Measurements from ENCODE around the gene AFAP1L1. TPM values are rescaled to one million over a fixed set of nuclear protein-coding genes. Genes with fewer than 3 reads are reported as not detected.

AFAP1L1 gene
- total and polyA plus RNA-seq, 2 experiments from 2014 or later: 1.2 to 2.3 TPM

GRCh38 chr5:149284501-149284900 is 12.8 kb downstream of the AFAP1L1 start:
- H3K27me3 ChIP-seq: no peaks in the 10 kb centered on the region
- no peaks in the 10 kb centered on the region for H3K9me2 ChIP-seq (replicated peaks; ENCODE audit: insufficient read depth)
- whole genome bisulfite sequencing (ENCODE audit: low lambda C conversion rate, missing lambda C conversion rate): 24% methylated on average over 5 of the region's 5 CpGs
- no peak overlapping the region for H3K4me3 ChIP-seq
- H3K4me1 ChIP-seq (ENCODE audit: insufficient read depth): no peaks in the 10 kb centered on the region
- no peaks in the 10 kb centered on the region for H3K79me2 ChIP-seq
- no peak overlapping the region for H2AFZ ChIP-seq
- H3K36me3 ChIP-seq (replicated peaks; ENCODE audit: insufficient read depth, low read depth): no peaks in the 10 kb centered on the region
- H3K9me3 ChIP-seq (ENCODE audit: low read depth): no peaks in the 10 kb centered on the region
- peak; percentile 62 for DNase-seq (ENCODE audit: low spot score)
- H3K4me2 ChIP-seq: no peak overlapping the region
- TF ChIP-seq CTCF (IDR thresholded peaks at IDR 0.05; ENCODE audit: poor library complexity) (no peak), EZH2 (IDR thresholded peaks at IDR 0.05; ENCODE audit: borderline replicate concordance) (no peak), EZH2phosphoT487 (IDR thresholded peaks at IDR 0.05; ENCODE audit: low read depth, severe bottlenecking, unreplicated experiment) (no peak)
- H4K20me1 ChIP-seq (ENCODE audit: insufficient read depth, poor library complexity, severe bottlenecking): no peaks in the 10 kb centered on the region
- H3K27ac ChIP-seq: no peak overlapping the region

- Histone ChIP-seq H3K27ac (no peak overlapping the region), H3K9me2 (replicated peaks; ENCODE audit: insufficient read depth) (no peaks in the 10 kb centered on the region), H3K9me3 (ENCODE audit: low read depth) (no peaks in the 10 kb centered on the region), H3K4me3 (no peak overlapping the region), H3K4me1 (ENCODE audit: insufficient read depth) (no peaks in the 10 kb centered on the region), H4K20me1 (ENCODE audit: insufficient read depth, poor library complexity, severe bottlenecking) (no peaks in the 10 kb centered on the region), H3K79me2 (no peaks in the 10 kb centered on the region), H3K27me3 (no peaks in the 10 kb centered on the region), H3K36me3 (replicated peaks; ENCODE audit: insufficient read depth, low read depth) (no peaks in the 10 kb centered on the region), H3K4me2 (no peak overlapping the region), H2AFZ (no peak overlapping the region)
- TF ChIP-seq CTCF (IDR thresholded peaks at IDR 0.05; ENCODE audit: poor library complexity) (no peak), EZH2phosphoT487 (IDR thresholded peaks at IDR 0.05; ENCODE audit: low read depth, severe bottlenecking, unreplicated experiment) (no peak), EZH2 (IDR thresholded peaks at IDR 0.05; ENCODE audit: borderline replicate concordance) (no peak)
- WGBS (ENCODE audit: low lambda C conversion rate, missing lambda C conversion rate): 91% methylated on average over 1 of the region's 1 CpG
- DNase-seq (ENCODE audit: low spot score): no peak
Observed at GRCh38 chr5:149285153-149285552, 13.5 kb downstream of the AFAP1L1 start.

GRCh38 chr5:149288436-149288835 is 16.8 kb downstream of the AFAP1L1 start:
- 92% methylated on average over 8 of the region's 8 CpGs for WGBS (ENCODE audit: low lambda C conversion rate, missing lambda C conversion rate)
- Histone ChIP-seq H3K4me2 (no peak overlapping the region), H3K27me3 (no peaks in the 10 kb centered on the region), H3K36me3 (replicated peaks; ENCODE audit: insufficient read depth, low read depth) (no peaks in the 10 kb centered on the region), H3K79me2 (no peaks in the 10 kb centered on the region), H3K27ac (no peak overlapping the region), H3K4me3 (no peak overlapping the region), H2AFZ (no peak overlapping the region), H4K20me1 (ENCODE audit: insufficient read depth, poor library complexity, severe bottlenecking) (no peaks in the 10 kb centered on the region), H3K9me2 (replicated peaks; ENCODE audit: insufficient read depth) (no peaks in the 10 kb centered on the region), H3K4me1 (ENCODE audit: insufficient read depth) (no peaks in the 10 kb centered on the region), H3K9me3 (ENCODE audit: low read depth) (no peaks in the 10 kb centered on the region)
- no peak for DNase-seq (ENCODE audit: low spot score)
- TF ChIP-seq CTCF (IDR thresholded peaks at IDR 0.05; ENCODE audit: poor library complexity): no peak

- WGBS (ENCODE audit: low lambda C conversion rate, missing lambda C conversion rate): 43% methylated on average over 7 of the region's 7 CpGs
- H3K27ac ChIP-seq: no peak overlapping the region
- no peak overlapping the region for H3K4me3 ChIP-seq
- H3K36me3 ChIP-seq (replicated peaks; ENCODE audit: insufficient read depth, low read depth): no peaks in the 10 kb centered on the region
- H3K9me2 ChIP-seq (replicated peaks; ENCODE audit: insufficient read depth): no peaks in the 10 kb centered on the region
- DNase-seq (ENCODE audit: low spot score): no peak
- H2AFZ ChIP-seq: no peak overlapping the region
- no peak for TF ChIP-seq EZH2phosphoT487 (IDR thresholded peaks at IDR 0.05; ENCODE audit: low read depth, severe bottlenecking, unreplicated experiment)
- no peak for TF ChIP-seq EZH2 (IDR thresholded peaks at IDR 0.05; ENCODE audit: borderline replicate concordance)
- no peak for TF ChIP-seq CTCF (IDR thresholded peaks at IDR 0.05; ENCODE audit: poor library complexity)
- no peaks in the 10 kb centered on the region for H3K4me1 ChIP-seq (ENCODE audit: insufficient read depth)
- no peaks in the 10 kb centered on the region for H4K20me1 ChIP-seq (ENCODE audit: insufficient read depth, poor library complexity, severe bottlenecking)
- H3K4me2 ChIP-seq: no peak overlapping the region
- no peaks in the 10 kb centered on the region for H3K79me2 ChIP-seq
- no peaks in the 10 kb centered on the region for H3K27me3 ChIP-seq
- H3K9me3 ChIP-seq (ENCODE audit: low read depth): no peaks in the 10 kb centered on the region
Observed at GRCh38 chr5:149289301-149289700, 17.6 kb downstream of the AFAP1L1 start.
